Common myeloid progenitor, CD34-positive (primary cell): ENCODE measurements around the gene ABHD15.

Source experiments
- CTCF ChIA-PET: fragments of 350-600 bp; sonication (Branson Sonifier 250); formaldehyde crosslinking; loops from one replicate; lab custom pipeline; 2021; ENCODE audit warnings: antibody characterized with exemption; lab: Charles Lee
- POLR2A ChIA-PET: fragments of 350-600 bp; sonication (Branson Sonifier 250); formaldehyde crosslinking; loops from one replicate; lab custom pipeline; 2021; ENCODE audit warnings: antibody characterized with exemption; lab: Charles Lee
- DNase-seq, 3 donors: peaks; one replicate each; pipeline versions ENCODE4 v3.0.0 to v3.0.0-alpha.2; 2013
- H3K27ac ChIP-seq, 2 experiments: 1 replicate in 1 of 2; 2 replicates in 1 of 2; pipeline ENCODE4 v1.7.0; 2013; ENCODE audit warnings: inconsistent platforms in 2 of 2, low read length in 2 of 2, mild to moderate bottlenecking in 2 of 2, low read depth in 1 of 2, moderate library complexity in 1 of 2; ENCODE audit not compliant: severe bottlenecking in 2 of 2, insufficient read depth in 1 of 2, poor library complexity in 1 of 2
- H3K27me3 ChIP-seq, 5 experiments: replicated peaks in 2 of 5; 1 replicate in 3 of 5; 2 replicates in 2 of 5; pipeline versions ENCODE4 v1.6.1 to v1.7.0; 2013; ENCODE audit warnings: low read length in 4 of 5, mild to moderate bottlenecking in 2 of 5, moderate library complexity in 2 of 5, inconsistent platforms in 1 of 5; ENCODE audit not compliant: insufficient read depth in 5 of 5, control insufficient read depth in 4 of 5
- H3K36me3 ChIP-seq, 4 experiments: 1 replicate in 2 of 4; 2 replicates in 2 of 4; pipeline versions ENCODE4 v1.6.1 to v1.7.0; 2013; ENCODE audit warnings: low read length in 3 of 4, control low read depth in 1 of 4, mild to moderate bottlenecking in 1 of 4; ENCODE audit not compliant: control insufficient read depth in 4 of 4, insufficient read depth in 4 of 4
- H3K4me1 ChIP-seq, 4 experiments: 1 replicate in 3 of 4; 2 replicates in 1 of 4; pipeline versions ENCODE4 v1.6.1 to v1.7.1; 2013; ENCODE audit warnings: low read length in 3 of 4, mild to moderate bottlenecking in 3 of 4, control low read depth in 1 of 4, inconsistent platforms in 1 of 4, moderate library complexity in 1 of 4; ENCODE audit not compliant: control insufficient read depth in 4 of 4, insufficient read depth in 4 of 4; ENCODE audit errors: control extremely low read depth in 1 of 4
- H3K4me3 ChIP-seq, 7 experiments: 1 replicate in 4 of 7; 2 replicates in 3 of 7; pipeline versions ENCODE4 v1.5.1 to v1.7.0; 2013; ENCODE audit warnings: mild to moderate bottlenecking in 7 of 7, low read length in 6 of 7, moderate library complexity in 6 of 7, inconsistent platforms in 2 of 7, low read depth in 2 of 7, control low read depth in 1 of 7; ENCODE audit not compliant: insufficient read depth in 4 of 7, control insufficient read depth in 1 of 7; ENCODE audit errors: extremely low read depth in 1 of 7
- H3K9me3 ChIP-seq, 5 experiments: 1 replicate in 4 of 5; 2 replicates in 1 of 5; pipeline versions ENCODE4 v1.6.1 to v1.7.1; 2013; ENCODE audit warnings: low read length in 4 of 5, mild to moderate bottlenecking in 2 of 5, inconsistent platforms in 1 of 5, low read depth in 1 of 5, moderate library complexity in 1 of 5; ENCODE audit not compliant: control insufficient read depth in 4 of 5, insufficient read depth in 2 of 5; ENCODE audit errors: control extremely low read depth in 1 of 5
- WGBS: methylation state at CpG from one replicate; pipeline ENCODE4 v1.1.5; 2013; ENCODE audit not compliant: insufficient coverage; 5-methylcytosine and 5-hydroxymethylcytosine counted together

Gene ABHD15

DNA sequence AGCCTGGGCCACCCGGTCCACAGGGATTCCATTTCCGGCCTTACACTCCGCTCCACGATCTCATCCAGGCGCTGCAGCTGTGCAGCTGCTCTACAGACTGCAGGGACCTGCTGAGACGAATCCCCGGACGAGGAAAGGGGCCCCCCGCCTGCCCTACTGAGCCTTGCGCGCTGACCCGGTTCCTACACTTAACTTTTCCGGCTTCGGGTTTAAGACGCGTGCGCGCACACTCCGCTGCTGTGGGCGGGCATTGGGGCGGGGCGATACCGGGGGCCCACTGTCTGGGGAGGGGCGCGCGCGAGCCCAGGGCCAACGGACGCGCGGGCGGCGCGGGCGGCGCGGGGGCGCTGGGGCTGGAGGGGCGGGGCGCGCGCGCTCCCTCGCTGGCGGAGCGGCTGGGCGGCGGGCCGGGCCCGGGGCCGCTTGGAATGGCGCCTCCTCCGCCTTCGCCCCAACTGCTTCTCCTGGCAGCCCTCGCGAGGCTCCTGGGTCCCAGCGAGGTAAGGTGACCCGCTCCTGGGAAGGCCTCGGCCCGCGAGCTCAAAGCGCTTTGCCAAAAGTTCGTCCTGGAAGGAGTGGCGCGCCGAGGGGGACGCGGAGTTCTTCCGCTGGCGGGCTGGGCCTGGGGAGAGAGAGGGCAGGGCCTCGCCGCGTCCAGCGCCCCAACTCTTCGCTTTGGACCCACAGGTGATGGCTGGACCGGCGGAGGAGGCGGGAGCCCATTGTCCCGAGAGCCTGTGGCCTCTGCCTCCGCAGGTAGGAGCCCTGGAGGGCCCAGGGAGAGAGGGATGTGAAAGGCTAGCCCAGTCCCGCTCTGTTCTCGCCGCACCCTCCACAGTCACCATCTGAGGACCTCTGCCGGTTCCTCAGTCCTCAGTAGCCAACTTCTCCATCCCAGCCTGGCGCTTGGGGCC, 1.8 kb upstream of the ABHD15 start, which contains the start of gene TP53I13:
TP53I13 (plus strand) TSS at position 371 of the 914 bp plus-strand sequence; CDS start at position 429, 58 bp downstream.
- no peaks in the 10 kb centered on the region for H3K9me3 ChIP-seq
- peaks cover 3 to 61% (median 48%) of the 10 kb centered on the region in 4 experiments for H3K4me1 ChIP-seq
- under 1% methylated on average over 42 of the region's 85 CpGs for WGBS
- POLR2A ChIA-PET: interaction anchor here (0.6 kb wide), 1 partner anchor 51 kb away, joined by 3 read pairs; no protein-coding TSS in a partner anchor
- peak within 1 kb of the TSS; percentile 54 to 81 for H3K27ac ChIP-seq
- peak; percentile 80 to 91 (median 87) for DNase-seq
- H3K36me3 ChIP-seq: peaks cover 0 to 20% (median 11%) of the 10 kb centered on the region in 4 experiments
- CTCF ChIA-PET: interaction anchor here (0.8 to 5.9 kb wide), 15 partner anchors 8 to 362 kb away, joined by 3 to 36 read pairs (median 4); partner anchors contain the start of gene ANKRD13B
- H3K4me3 ChIP-seq: peak within 1 kb of the TSS; percentile 53 to 91 (median 77)
- no peaks in the 10 kb centered on the region for H3K27me3 ChIP-seq

DNA sequence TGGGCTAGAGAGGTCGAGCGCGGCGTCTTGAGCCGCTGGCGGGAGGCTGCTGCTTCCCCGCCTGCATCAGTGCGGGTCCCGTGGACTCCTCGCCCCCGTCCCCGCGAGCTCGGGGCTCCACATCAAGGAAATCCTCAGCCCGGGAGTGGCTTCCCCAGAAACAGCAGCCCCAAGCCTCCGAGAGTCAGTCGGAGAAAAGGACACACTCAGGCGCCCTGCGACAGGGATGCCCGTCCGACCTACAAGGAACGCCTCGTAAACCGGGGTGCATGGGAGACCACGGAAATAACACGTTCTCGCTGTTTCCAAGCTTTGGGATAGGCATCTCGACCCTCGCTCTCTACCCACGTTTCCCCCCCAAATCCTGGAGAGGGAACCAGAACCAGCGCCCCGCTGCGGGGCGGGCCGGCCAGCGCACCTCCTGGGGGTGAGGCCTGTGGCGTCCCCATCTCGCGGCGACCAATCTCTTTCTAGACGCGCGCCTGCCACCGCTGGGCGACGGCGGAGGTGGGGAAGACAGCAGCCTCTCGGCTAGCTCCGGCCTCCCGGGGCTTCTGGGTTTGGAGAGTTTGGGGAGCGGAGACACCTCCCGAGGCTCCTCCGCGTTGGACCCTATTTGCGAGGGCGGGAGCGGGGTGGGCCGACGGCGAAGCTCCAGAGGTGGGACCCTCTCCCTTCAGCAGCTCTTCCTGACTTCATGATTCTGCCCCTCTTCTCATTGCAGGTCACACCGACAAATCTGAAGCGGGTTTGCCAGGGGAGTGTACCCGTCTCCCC, 905 bp upstream of the ABHD15 start:
- H3K4me1 ChIP-seq: peaks cover 3 to 57% (median 48%) of the 10 kb centered on the region in 4 experiments
- H3K27me3 ChIP-seq: no peaks in the 10 kb centered on the region
- peaks cover 0 to 16% (median 8%) of the 10 kb centered on the region in 4 experiments for H3K36me3 ChIP-seq
- POLR2A ChIA-PET: interaction anchor here (0.5 to 1.3 kb wide), 2 partner anchors 25 to 1712 kb away, joined by 3 read pairs; partner anchors contain the start of gene ANKRD13B
- peak overlapping the region; percentile 45 to 91 (median 77) for H3K4me3 ChIP-seq
- DNase-seq: peak; percentile 79 to 85 (median 82)
- WGBS: under 1% methylated on average over 63 of the region's 63 CpGs
- no peaks in the 10 kb centered on the region for H3K9me3 ChIP-seq
- CTCF ChIA-PET: interaction anchor here (0.6 to 4.0 kb wide), 10 partner anchors 9 to 363 kb away, joined by 3 to 10 read pairs (median 4); no protein-coding TSS in a partner anchor
- peak overlapping the region; percentile 25 to 49 for H3K27ac ChIP-seq

DNA sequence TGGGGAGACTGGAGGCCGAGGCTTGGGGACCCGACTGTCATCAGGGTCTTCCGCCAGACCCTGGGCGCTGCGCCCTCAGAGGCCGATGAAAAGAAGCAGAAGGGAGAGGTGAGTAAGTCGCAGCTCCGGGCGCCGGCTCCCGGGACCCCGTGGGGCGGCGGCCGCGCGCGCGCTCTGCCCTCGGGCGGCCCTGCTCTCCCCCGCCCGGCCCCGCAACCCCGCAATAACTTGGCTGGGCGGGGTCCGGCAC, 392 bp upstream of the ABHD15 start:
- peaks cover 0 to 20% (median 7%) of the 10 kb centered on the region in 4 experiments for H3K36me3 ChIP-seq
- WGBS: 0% methylated on average over 19 of the region's 27 CpGs
- ChIA-PET CTCF (interaction anchor here (0.9 to 4.0 kb wide), 8 partner anchors 8 to 50 kb away, joined by 3 to 10 read pairs (median 4); no protein-coding TSS in a partner anchor), POLR2A (interaction anchor here (1.3 kb wide), 1 partner anchor 26 kb away, joined by 3 read pairs; the partner anchor contains the start of gene ANKRD13B)
- H3K9me3 ChIP-seq: no peaks in the 10 kb centered on the region
- no peaks in the 10 kb centered on the region for H3K27me3 ChIP-seq
- DNase-seq: no peak
- peaks cover 3 to 59% (median 52%) of the 10 kb centered on the region in 4 experiments for H3K4me1 ChIP-seq
- H3K4me3 ChIP-seq: peak overlapping the region; percentile 45 to 91 (median 77)
- peak overlapping the region in 1 of 2 experiments; percentile 25 for H3K27ac ChIP-seq

DNA sequence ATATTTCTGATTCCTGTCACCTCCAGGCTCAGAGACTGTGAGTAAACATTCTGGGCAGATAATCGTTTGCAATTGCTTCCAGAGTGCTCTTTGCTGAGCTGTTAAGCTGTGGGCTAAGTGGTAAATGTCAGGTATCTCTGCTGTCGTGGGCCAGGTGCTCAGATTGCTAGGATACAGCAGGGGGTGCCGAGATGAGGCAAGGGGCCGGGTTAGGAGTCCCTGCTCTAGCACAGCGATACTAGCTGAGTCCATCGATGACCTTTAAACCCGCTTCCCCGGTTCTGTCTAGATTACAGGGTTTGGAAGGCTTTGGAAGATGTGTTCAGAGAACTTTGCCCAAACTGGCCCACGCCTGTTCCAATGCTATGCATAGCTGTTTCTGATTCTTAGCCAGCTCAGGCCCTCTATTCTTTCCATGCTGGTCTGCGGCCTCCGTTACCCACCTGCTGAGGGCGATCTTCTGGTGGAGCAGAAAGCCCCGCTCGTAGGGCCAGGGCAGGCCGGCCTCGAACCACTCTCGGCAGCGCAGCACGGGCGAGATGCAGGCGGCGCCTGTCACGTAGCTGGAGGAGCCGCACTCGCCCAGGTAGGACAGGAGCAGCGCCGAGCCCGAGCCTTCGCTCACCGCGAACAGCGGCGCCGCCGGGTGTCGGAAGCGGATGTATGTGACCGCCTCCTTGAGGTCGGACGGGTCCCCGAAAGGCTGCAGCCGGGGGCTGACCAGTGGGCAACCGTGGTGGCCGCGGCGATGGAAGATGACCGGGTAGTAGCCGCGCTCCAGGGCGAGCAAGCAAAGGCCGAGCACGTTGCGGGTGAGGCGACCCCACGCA, 979 bp downstream of the ABHD15 start:
- Histone ChIP-seq H3K27ac (peak overlapping the region in 1 of 2 experiments; percentile 25), H3K4me1 (peaks cover 14 to 70% (median 64%) of the 10 kb centered on the region in 4 experiments), H3K36me3 (peaks cover 0 to 16% (median under 1%) of the 10 kb centered on the region in 4 experiments), H3K9me3 (no peaks in the 10 kb centered on the region), H3K4me3 (peak overlapping the region; percentile 23 to 91 (median 65)), H3K27me3 (no peaks in the 10 kb centered on the region)
- WGBS: 8% methylated on average over 54 of the region's 55 CpGs
- CTCF ChIA-PET: interaction anchor here (0.6 to 4.0 kb wide), 10 partner anchors 8 to 196 kb away, joined by 3 to 10 read pairs (median 3); no protein-coding TSS in a partner anchor
- DNase-seq: peak in 2 of 3 donors; percentile 49 to 66
- POLR2A ChIA-PET: no interaction called here

DNA sequence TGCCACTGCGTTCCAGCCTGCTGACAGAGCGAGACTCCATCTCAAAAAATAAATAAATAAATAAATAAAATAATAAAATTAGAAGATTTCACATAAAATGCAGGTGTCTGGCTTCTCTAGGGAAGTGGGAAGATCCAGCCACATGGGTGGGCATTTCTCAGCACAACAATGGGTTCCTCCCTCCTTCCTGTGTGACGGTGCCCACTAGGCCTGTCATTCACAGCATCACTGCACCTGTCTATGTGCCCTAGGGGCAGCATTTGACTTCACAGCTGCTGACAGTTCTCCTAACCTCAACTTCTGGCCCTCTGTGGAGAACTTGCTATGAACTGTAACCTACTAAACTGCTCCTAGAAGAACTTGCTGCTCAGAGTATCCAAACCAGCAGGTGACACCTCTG, 3.0 kb downstream of the ABHD15 start:
- Histone ChIP-seq H3K4me1 (peaks cover 19 to 75% (median 69%) of the 10 kb centered on the region in 4 experiments), H3K9me3 (no peaks in the 10 kb centered on the region), H3K27me3 (no peaks in the 10 kb centered on the region), H3K4me3 (no peak overlapping the region), H3K27ac (no peak overlapping the region), H3K36me3 (peaks cover 0 to 13% (median 0%) of the 10 kb centered on the region in 4 experiments)
- ChIA-PET POLR2A (interaction anchor here (0.6 kb wide), 1 partner anchor 167 kb away, joined by 5 read pairs; no protein-coding TSS in a partner anchor), CTCF (no interaction called here)
- WGBS: 86% methylated on average over 1 of the region's 3 CpGs
- peak in 2 of 3 donors; percentile 29 to 43 for DNase-seq

DNA sequence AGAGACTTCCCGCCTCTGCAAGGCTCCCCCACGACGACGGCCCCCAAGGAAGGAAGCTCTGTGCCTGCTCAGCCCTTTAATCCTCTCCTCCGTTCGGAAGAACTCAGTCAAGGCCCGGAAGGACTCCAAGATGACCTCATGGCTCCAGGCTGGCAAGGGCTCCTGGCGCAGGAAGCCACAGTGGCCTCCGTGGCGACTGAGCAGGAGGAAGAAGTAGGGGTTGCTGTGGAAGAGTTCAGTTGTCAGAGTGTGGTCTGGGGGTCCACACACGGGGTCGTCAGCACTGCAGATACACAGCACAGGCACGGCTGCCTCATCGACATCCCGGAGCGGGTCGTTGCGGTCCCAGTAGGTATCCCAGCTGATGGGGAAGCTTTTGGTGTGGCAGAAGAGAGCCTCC, 4.2 kb downstream of the ABHD15 start:
- Histone ChIP-seq H3K4me3 (no peak overlapping the region), H3K4me1 (peaks cover 19 to 71% (median 61%) of the 10 kb centered on the region in 4 experiments), H3K36me3 (peaks cover 0 to 13% (median 0%) of the 10 kb centered on the region in 4 experiments), H3K9me3 (no peaks in the 10 kb centered on the region), H3K27me3 (no peaks in the 10 kb centered on the region), H3K27ac (no peak overlapping the region)
- CTCF ChIA-PET: interaction anchor here (2.1 to 3.9 kb wide), 2 partner anchors 9 to 17 kb away, joined by 4 to 36 read pairs; no protein-coding TSS in a partner anchor
- WGBS: 71% methylated on average over 13 of the region's 18 CpGs
- POLR2A ChIA-PET: interaction anchor here (0.8 kb wide), 1 partner anchor 15 kb away, joined by 3 read pairs; no protein-coding TSS in a partner anchor
- no peak for DNase-seq
